Neural cell (in vitro differentiated cells): ENCODE data around the gene TFB1M.

Source experiments
- EP300 ChIP-seq: fragments of 450-650 bp; conservative IDR thresholded peaks from 2 replicates; pipeline ENCODE4 v1.6.1; 2014; ENCODE audit warnings: antibody characterized with exemption, mild to moderate bottlenecking, moderate library complexity; ENCODE audit not compliant: poor library complexity, severe bottlenecking
- EZH2 ChIP-seq: fragments of 200-600, 300-800 bp; shearing (Covaris generic), sonication (generic); IDR thresholded peaks from 2 replicates; pipeline ENCODE4 v1.6.1; 2014; ENCODE audit warnings: antibody characterized with exemption, low read length, borderline replicate concordance, mild to moderate bottlenecking; ENCODE audit not compliant: insufficient read depth, poor library complexity, severe bottlenecking
- POLR2AphosphoS5 ChIP-seq: IDR thresholded peaks from 2 replicates; pipeline ENCODE4 v1.6.1; 2012
- SMC3 ChIP-seq: fragments of 450-650 bp; conservative IDR thresholded peaks from 2 replicates; pipeline ENCODE4 v1.6.1; 2014; ENCODE audit warnings: antibody characterized with exemption, mild to moderate bottlenecking, moderate library complexity; ENCODE audit not compliant: poor library complexity
- TF ChIP-seq, protein P1 (sequence below): fragments of 450-650 bp; IDR thresholded peaks from 2 replicates; pipeline ENCODE4 v1.5.1; 2014; ENCODE audit warnings: antibody characterized with exemption, mild to moderate bottlenecking, moderate library complexity; ENCODE audit not compliant: poor library complexity, severe bottlenecking
- TF ChIP-seq, protein P2 (sequence below): IDR thresholded peaks from 2 replicates; pipeline ENCODE4 v1.6.1; 2012; ENCODE audit warnings: borderline replicate concordance

DNA sequence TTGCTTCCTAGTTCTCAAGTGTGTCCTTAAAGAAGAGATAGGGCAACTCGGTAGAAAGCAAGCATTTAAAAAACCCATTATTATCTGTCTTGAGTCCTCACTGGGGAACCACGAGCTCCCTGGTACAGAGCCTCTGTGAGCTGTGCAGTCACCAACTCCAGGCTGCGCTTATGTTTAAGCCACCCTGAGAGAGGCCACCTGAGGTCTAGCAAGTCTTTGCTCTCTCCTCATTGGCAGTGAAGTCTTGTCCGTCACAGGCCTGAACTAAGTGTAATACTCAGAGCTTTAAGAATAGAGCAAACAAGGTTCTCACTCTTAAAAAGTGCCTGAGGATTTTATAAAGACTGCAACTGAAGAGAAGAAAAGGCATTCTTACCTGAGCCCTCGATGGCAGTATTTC is 54.4 kb downstream of the TFB1M start:
- TF ChIP-seq, protein P1, sequence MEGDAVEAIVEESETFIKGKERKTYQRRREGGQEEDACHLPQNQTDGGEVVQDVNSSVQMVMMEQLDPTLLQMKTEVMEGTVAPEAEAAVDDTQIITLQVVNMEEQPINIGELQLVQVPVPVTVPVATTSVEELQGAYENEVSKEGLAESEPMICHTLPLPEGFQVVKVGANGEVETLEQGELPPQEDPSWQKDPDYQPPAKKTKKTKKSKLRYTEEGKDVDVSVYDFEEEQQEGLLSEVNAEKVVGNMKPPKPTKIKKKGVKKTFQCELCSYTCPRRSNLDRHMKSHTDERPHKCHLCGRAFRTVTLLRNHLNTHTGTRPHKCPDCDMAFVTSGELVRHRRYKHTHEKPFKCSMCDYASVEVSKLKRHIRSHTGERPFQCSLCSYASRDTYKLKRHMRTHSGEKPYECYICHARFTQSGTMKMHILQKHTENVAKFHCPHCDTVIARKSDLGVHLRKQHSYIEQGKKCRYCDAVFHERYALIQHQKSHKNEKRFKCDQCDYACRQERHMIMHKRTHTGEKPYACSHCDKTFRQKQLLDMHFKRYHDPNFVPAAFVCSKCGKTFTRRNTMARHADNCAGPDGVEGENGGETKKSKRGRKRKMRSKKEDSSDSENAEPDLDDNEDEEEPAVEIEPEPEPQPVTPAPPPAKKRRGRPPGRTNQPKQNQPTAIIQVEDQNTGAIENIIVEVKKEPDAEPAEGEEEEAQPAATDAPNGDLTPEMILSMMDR = no peak
- TF ChIP-seq POLR2AphosphoS5 (no peak), SMC3 (no peak), EP300 (no peak), EZH2 (no peak)
- TF ChIP-seq, protein P2, sequence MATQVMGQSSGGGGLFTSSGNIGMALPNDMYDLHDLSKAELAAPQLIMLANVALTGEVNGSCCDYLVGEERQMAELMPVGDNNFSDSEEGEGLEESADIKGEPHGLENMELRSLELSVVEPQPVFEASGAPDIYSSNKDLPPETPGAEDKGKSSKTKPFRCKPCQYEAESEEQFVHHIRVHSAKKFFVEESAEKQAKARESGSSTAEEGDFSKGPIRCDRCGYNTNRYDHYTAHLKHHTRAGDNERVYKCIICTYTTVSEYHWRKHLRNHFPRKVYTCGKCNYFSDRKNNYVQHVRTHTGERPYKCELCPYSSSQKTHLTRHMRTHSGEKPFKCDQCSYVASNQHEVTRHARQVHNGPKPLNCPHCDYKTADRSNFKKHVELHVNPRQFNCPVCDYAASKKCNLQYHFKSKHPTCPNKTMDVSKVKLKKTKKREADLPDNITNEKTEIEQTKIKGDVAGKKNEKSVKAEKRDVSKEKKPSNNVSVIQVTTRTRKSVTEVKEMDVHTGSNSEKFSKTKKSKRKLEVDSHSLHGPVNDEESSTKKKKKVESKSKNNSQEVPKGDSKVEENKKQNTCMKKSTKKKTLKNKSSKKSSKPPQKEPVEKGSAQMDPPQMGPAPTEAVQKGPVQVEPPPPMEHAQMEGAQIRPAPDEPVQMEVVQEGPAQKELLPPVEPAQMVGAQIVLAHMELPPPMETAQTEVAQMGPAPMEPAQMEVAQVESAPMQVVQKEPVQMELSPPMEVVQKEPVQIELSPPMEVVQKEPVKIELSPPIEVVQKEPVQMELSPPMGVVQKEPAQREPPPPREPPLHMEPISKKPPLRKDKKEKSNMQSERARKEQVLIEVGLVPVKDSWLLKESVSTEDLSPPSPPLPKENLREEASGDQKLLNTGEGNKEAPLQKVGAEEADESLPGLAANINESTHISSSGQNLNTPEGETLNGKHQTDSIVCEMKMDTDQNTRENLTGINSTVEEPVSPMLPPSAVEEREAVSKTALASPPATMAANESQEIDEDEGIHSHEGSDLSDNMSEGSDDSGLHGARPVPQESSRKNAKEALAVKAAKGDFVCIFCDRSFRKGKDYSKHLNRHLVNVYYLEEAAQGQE = no peak
